HFF-Myc (cell line): ENCODE results near the gene KIFBP.

Source experiments
- DNase-seq: peaks from one replicate; pipeline ENCODE4 v3.0.0-alpha.2; 2011; ENCODE audit warnings: low read depth; ENCODE audit errors: extremely low read depth
- H3K4me3 ChIP-seq: replicated peaks from 2 replicates; pipeline ENCODE4 v1.5.1; 2011; ENCODE audit warnings: low read depth, mild to moderate bottlenecking, control low read depth, low read length
- CTCF ChIP-seq: IDR thresholded peaks from 2 replicates; pipeline ENCODE4 v1.5.1; 2012; ENCODE audit warnings: mild to moderate bottlenecking, low read depth, low read length, control low read depth; ENCODE audit errors: missing control alignments

KIFBP gene

GRCh38 chr10:69042838-69043237 lies 54.2 kb downstream of the KIFBP start:
- H3K4me3 ChIP-seq = no peak overlapping the region
- no peak for TF ChIP-seq CTCF
- no peak for DNase-seq

DNA sequence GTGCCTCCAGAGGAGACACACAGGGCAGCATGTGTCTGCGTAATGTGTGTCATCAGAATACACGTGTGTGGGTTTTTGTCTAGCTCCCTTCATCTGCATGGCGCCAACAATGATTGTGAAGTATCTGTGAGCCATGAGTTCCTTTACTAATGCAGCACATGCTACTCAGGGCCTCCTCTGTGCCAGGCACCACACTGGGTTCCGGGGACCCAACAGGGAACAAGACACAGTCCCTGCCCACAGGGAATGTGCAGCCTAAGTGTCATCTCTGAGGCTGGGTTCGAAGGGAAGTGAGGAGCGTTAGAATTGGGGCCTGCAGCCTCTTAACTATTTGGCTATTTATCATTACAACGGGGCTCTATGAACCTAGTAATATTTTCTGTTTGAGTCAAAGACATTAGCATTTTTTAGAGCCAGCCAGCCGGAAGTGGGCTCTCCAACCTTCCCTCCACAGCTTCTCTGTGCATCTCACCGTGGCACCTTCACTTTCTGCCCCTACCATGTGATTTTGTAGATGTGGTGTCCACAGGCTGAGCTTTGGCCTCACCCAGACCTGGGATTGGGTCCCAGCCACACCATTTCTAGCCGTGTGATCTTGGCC lies 55.4 kb downstream of the KIFBP start:
- DNase-seq = no peak
- no peak for TF ChIP-seq CTCF
- H3K4me3 ChIP-seq = no peak overlapping the region

GRCh38 chr10:69044546-69044945 lies 55.9 kb downstream of the KIFBP start:
- H3K4me3 ChIP-seq = no peak overlapping the region
- no peak for DNase-seq
- no peak for TF ChIP-seq CTCF

- no peak for DNase-seq
- H3K4me3 ChIP-seq = no peak overlapping the region
- TF ChIP-seq CTCF = no peak
Observed at GRCh38 chr10:69045441-69046300, 57.1 kb downstream of the KIFBP start.

- H3K4me3 ChIP-seq = no peak overlapping the region
- no peak for DNase-seq
- no peak for TF ChIP-seq CTCF
Observed at GRCh38 chr10:69047111-69047832, 58.7 kb downstream of the KIFBP start.

DNA sequence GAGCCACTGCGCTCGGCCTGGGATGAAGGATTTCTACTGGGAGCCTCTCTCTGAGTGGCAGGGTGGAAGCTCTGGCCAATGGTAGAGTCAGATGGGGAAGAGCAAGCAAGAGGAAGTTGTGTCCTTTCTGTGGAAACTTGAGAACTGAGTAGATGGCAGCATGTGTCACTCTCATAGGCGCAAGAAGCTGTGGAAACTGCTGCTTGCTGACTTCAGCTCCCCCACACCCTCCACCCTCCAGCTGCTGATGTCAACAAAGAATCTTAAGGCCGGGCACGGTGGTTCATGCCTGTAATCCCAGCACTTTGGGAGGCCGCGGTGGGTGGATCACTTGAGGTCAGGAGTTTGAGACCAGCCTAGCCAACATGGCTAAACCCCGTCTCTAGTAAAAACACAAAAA lies 59.5 kb downstream of the KIFBP start:
- H3K4me3 ChIP-seq = no peak overlapping the region
- no peak for DNase-seq
- no peak for TF ChIP-seq CTCF
